ENCODE measurements around the gene PODN. TPM values are rescaled to one million over a fixed set of nuclear protein-coding genes. Genes with fewer than 3 reads are reported as not detected.

Gene PODN
- total RNA-seq, 2 experiments from 2014 or later = not detected

- H3K36me3 Mint-ChIP-seq (ENCODE audit: low read depth) = no peaks in the 10 kb centered on the region
- H3K27ac Mint-ChIP-seq = no peak overlapping the region
- ChIA-PET CTCF (no interaction called here), POLR2A (no interaction called here)
- no peak for TF ChIP-seq CTCF (IDR thresholded peaks at IDR 0.05)
- ATAC-seq = no peak
- H3K27me3 Mint-ChIP-seq = no peaks in the 10 kb centered on the region
- DNase-seq = no peak
- H3K9me3 Mint-ChIP-seq = no peaks in the 10 kb centered on the region
- peaks cover 4% of the 10 kb centered on the region for H3K4me1 Mint-ChIP-seq (ENCODE audit: low read depth)
- H3K4me3 Mint-ChIP-seq = no peak overlapping the region
- intact Hi-C loops (cut with micrococcal nuclease) = no loop called here
These were observed 53.6 kb downstream of the PODN start for GRCh38 chr1:53115403-53116306.

- Mint-ChIP-seq H3K36me3 (ENCODE audit: low read depth) (no peaks in the 10 kb centered on the region), H3K27me3 (no peaks in the 10 kb centered on the region), H3K27ac (no peak overlapping the region), H3K4me1 (ENCODE audit: low read depth) (no peaks in the 10 kb centered on the region), H3K4me3 (no peak overlapping the region), H3K9me3 (no peaks in the 10 kb centered on the region)
- no peak for ATAC-seq
- TF ChIP-seq CTCF (IDR thresholded peaks at IDR 0.05) = no peak
- ChIA-PET POLR2A (no interaction called here), CTCF (no interaction called here)
- intact Hi-C loops (cut with micrococcal nuclease) = no loop called here
- DNase-seq = no peak
These were observed 54.3 kb downstream of the PODN start for GRCh38 chr1:53116307-53116810.

GRCh38 chr1:53116933-53117600 is 55.1 kb downstream of the PODN start:
- POLR2A ChIA-PET = no interaction called here
- CTCF ChIA-PET = no interaction called here
- no peak overlapping the region for H3K27ac Mint-ChIP-seq

GRCh38 chr1:53117836-53118235 is 55.8 kb downstream of the PODN start:
- DNase-seq = no peak
- no peaks in the 10 kb centered on the region for H3K9me3 Mint-ChIP-seq
- no peaks in the 10 kb centered on the region for H3K36me3 Mint-ChIP-seq (ENCODE audit: low read depth)
- ChIA-PET CTCF (no interaction called here), POLR2A (no interaction called here)
- intact Hi-C loops (cut with micrococcal nuclease) = no loop called here
- no peak overlapping the region for H3K27ac Mint-ChIP-seq
- no peak for ATAC-seq
- H3K4me3 Mint-ChIP-seq = no peak overlapping the region
- no peaks in the 10 kb centered on the region for H3K27me3 Mint-ChIP-seq
- no peak for TF ChIP-seq CTCF (IDR thresholded peaks at IDR 0.05)
- H3K4me1 Mint-ChIP-seq (ENCODE audit: low read depth) = no peaks in the 10 kb centered on the region

More at GRCh38 chr1:53116933-53117600, 55.1 kb downstream of the PODN start:
- no peaks in the 10 kb centered on the region for H3K36me3 Mint-ChIP-seq (ENCODE audit: low read depth)
- no peak for DNase-seq
- no peaks in the 10 kb centered on the region for H3K9me3 Mint-ChIP-seq
- no peaks in the 10 kb centered on the region for H3K27me3 Mint-ChIP-seq
- intact Hi-C loops (cut with micrococcal nuclease) = no loop called here
- no peak for ATAC-seq
- no peaks in the 10 kb centered on the region for H3K4me1 Mint-ChIP-seq (ENCODE audit: low read depth)
- H3K4me3 Mint-ChIP-seq = no peak overlapping the region
- no peak for TF ChIP-seq CTCF (IDR thresholded peaks at IDR 0.05)

GRCh38 chr1:53120659-53121058 is 58.6 kb downstream of the PODN start:
- Mint-ChIP-seq H3K4me1 (ENCODE audit: low read depth) (no peaks in the 10 kb centered on the region), H3K4me3 (no peak overlapping the region), H3K36me3 (ENCODE audit: low read depth) (no peaks in the 10 kb centered on the region), H3K27me3 (no peaks in the 10 kb centered on the region), H3K27ac (no peak overlapping the region), H3K9me3 (no peaks in the 10 kb centered on the region)
- ChIA-PET POLR2A (interaction anchor here (1.0 kb wide), 1 partner anchor 11 kb away, joined by 3 read pairs; no protein-coding TSS in a partner anchor), CTCF (no interaction called here)
- DNase-seq (no peak), ATAC-seq (no peak)
- TF ChIP-seq CTCF (IDR thresholded peaks at IDR 0.05) = no peak
- intact Hi-C loops (cut with micrococcal nuclease) = no loop called here
